DOHH2 (cell line): ENCODE data around the gene CAMKV.
"Not testable (repeated sequence)": the region's sequence is repeated elsewhere in the genome, so short reads cannot be mapped to it uniquely, and the experiment has no call there.

Experiments
- H3F3A ChIP-seq: fragments of 200-600 bp; sonication (generic), shearing (Covaris generic); 2 replicates; pipeline ENCODE4 v1.6.0; 2016; ENCODE audit warnings: antibody characterized with exemption, mild to moderate bottlenecking; ENCODE audit not compliant: control insufficient read depth, insufficient read depth
- H3K27ac ChIP-seq: fragments of 200-600 bp; sonication (generic); 2 replicates; pipeline ENCODE4 v1.5.1; 2014; ENCODE audit warnings: low read depth, mild to moderate bottlenecking, low read length, moderate library complexity
- H3K27me3 ChIP-seq: fragments of 200-600 bp; sonication (generic); 2 replicates; pipeline ENCODE4 v1.6.1; 2014; ENCODE audit warnings: mild to moderate bottlenecking, low read length, mixed read lengths; ENCODE audit not compliant: control insufficient read depth
- H3K36me3 ChIP-seq: fragments of 200-600 bp; sonication (generic); 2 replicates; pipeline ENCODE4 v1.6.1; 2014; ENCODE audit warnings: mild to moderate bottlenecking, low read length, moderate library complexity, mixed read lengths; ENCODE audit not compliant: control insufficient read depth
- H3K4me1 ChIP-seq: fragments of 200-600 bp; sonication (generic); 2 replicates; pipeline ENCODE4 v1.6.1; 2014; ENCODE audit warnings: mild to moderate bottlenecking, low read length, mixed read lengths; ENCODE audit not compliant: control insufficient read depth
- H3K4me2 ChIP-seq: fragments of 200-600 bp; sonication (generic); 2 replicates; pipeline ENCODE4 v1.6.0; 2014; ENCODE audit warnings: mild to moderate bottlenecking, low read length, moderate library complexity
- H3K4me3 ChIP-seq: fragments of 200-600 bp; sonication (generic); 2 replicates; pipeline ENCODE4 v1.5.1; 2014; ENCODE audit warnings: mild to moderate bottlenecking, low read length, mixed read lengths
- H3K79me2 ChIP-seq: fragments of 200-600 bp; sonication (generic); 2 replicates; pipeline ENCODE4 v1.6.1; 2014; ENCODE audit warnings: mild to moderate bottlenecking, low read length, mixed read lengths; ENCODE audit not compliant: control insufficient read depth
- H3K9me2 ChIP-seq: fragments of 200-600 bp; sonication (generic); replicated peaks from 2 replicates; pipeline ENCODE4 v1.6.1; 2014; ENCODE audit warnings: mild to moderate bottlenecking, low read length, mixed read lengths; ENCODE audit not compliant: control insufficient read depth
- H3K9me3 ChIP-seq: fragments of 200-600 bp; sonication (generic); 2 replicates; pipeline ENCODE4 v1.6.1; 2014; ENCODE audit warnings: antibody characterized with exemption, low read length, mixed read lengths; ENCODE audit not compliant: control insufficient read depth, insufficient read depth
- H4K20me1 ChIP-seq: fragments of 200-600 bp; sonication (generic); 2 replicates; pipeline ENCODE4 v1.6.0; 2014; ENCODE audit warnings: low read depth, mild to moderate bottlenecking, antibody characterized with exemption, low read length, moderate library complexity; ENCODE audit not compliant: control insufficient read depth, insufficient read depth
- CTCF ChIP-seq: fragments of 200-600 bp; sonication (generic); IDR thresholded peaks from one replicate; pipeline ENCODE4 v1.5.1; 2014; ENCODE audit warnings: antibody characterized with exemption, mild to moderate bottlenecking, low read depth, low read length; ENCODE audit not compliant: poor library complexity, severe bottlenecking
- EZH2phosphoT487 ChIP-seq: fragments of 200-600 bp; sonication (generic); IDR thresholded peaks from 2 replicates; pipeline ENCODE4 v1.6.1; 2017; ENCODE audit warnings: borderline replicate concordance, mild to moderate bottlenecking, antibody characterized with exemption, low read length, moderate library complexity, mixed read lengths

Gene CAMKV

DNA sequence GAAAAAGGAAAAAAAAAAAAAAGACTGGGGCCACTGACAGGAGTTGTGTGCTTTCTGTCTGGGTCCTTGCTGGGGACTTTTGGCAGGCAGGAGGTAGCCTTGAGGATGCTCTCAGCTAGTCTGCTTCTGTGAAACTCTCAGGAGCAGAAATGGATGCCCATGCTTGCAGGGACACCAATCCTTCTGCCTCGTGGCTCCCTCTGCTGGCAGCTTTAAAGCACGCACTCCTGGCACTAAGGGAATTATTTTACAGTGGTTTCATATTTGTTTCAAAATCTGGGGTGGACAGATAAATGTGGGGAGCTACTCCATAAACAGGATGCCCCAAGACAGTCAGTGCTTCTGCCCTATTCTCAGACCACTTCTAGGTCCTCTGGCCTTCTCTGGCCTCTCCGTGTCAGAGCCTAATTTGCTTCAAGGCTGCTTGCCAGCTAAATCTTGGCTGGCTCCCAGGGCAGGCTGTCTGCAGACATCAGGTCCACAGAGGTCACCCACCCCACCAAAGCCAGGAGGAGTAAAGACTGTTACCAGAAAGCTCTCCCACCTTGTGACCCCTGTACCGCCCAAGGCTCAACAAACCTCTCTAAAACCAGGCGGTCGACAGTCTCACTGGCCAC lies 30.4 kb downstream of the CAMKV start:
- H3K9me3 ChIP-seq = no peaks in the 10 kb centered on the region

DNA sequence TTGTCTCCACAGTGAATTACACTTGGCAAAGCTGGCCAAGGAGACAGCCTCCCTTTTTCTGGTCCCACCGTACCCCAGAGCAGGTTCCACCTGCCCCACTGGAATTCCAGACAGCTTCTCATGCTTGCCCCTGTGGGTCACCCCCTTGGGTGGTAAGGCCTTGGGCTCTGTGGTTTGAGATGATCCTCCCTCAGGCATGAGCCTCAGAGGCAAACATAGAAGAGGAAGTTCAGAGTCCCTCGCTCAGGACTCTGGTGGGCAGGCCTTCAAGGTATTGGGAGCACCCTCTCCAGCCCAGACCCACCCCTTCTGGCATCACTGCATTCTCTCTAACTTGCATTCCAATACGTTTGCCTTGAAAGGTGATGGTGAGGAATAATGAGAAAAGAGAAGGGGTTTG lies 38.4 kb downstream of the CAMKV start:
- Histone ChIP-seq H3K4me3 (no peak overlapping the region), H3K27ac (no peak overlapping the region), H3K36me3 (peaks cover 57% of the 10 kb centered on the region), H3K9me3 (no peaks in the 10 kb centered on the region), H3K9me2 (no peaks in the 10 kb centered on the region), H3K27me3 (no peaks in the 10 kb centered on the region), H3K4me1 (no peaks in the 10 kb centered on the region), H3K4me2 (no peak overlapping the region), H3F3A (0 out of 2 replicates have a peak, but pooled peaks cover 2% of the 10 kb centered on the region), H3K79me2 (no peaks in the 10 kb centered on the region), H4K20me1 (no peaks in the 10 kb centered on the region)
- TF ChIP-seq CTCF (no peak), EZH2phosphoT487 (no peak)

More for the DNA sequence above, 30.4 kb downstream of the CAMKV start:
- H3K27ac ChIP-seq = no peak overlapping the region
- no peaks in the 10 kb centered on the region for H3K9me2 ChIP-seq
- H3K4me3 ChIP-seq = no peak overlapping the region
- H3K79me2 ChIP-seq = no peaks in the 10 kb centered on the region
- no peaks in the 10 kb centered on the region for H3F3A ChIP-seq
- H4K20me1 ChIP-seq = no peaks in the 10 kb centered on the region
- TF ChIP-seq EZH2phosphoT487 (no peak), CTCF (peak; percentile 93)
- no peak overlapping the region for H3K4me2 ChIP-seq
- H3K4me1 ChIP-seq = peaks cover 15% of the 10 kb centered on the region
- H3K27me3 ChIP-seq = no peaks in the 10 kb centered on the region
- H3K36me3 ChIP-seq = peaks cover 71% of the 10 kb centered on the region

DNA sequence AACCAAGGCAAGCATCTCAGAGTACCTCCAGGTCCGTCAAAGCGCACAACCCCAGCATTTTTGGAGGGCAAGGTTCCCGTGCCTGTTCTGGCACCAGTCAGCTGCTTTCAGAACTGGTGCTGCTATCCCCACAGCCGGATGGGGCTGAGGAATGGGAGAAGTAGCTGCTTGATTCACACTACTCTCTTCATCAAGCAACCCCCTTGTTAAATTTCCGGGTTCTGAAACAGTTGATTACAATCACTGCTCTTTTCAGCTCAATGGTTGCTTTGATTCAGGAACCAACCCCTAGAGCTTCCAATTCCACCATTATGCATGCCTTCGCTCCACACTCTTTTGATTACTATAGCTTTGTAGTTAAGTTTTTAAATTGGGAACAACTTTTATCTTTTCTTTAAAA lies 43.7 kb downstream of the CAMKV start:
- H3K4me2 ChIP-seq = no peak overlapping the region
- H3K9me2 ChIP-seq = no peaks in the 10 kb centered on the region
- 0 out of 2 replicates have a peak, but pooled peaks cover 3% of the 10 kb centered on the region for H3F3A ChIP-seq
- no peaks in the 10 kb centered on the region for H3K9me3 ChIP-seq
- no peaks in the 10 kb centered on the region for H3K79me2 ChIP-seq
- H3K4me3 ChIP-seq = no peak overlapping the region
- H3K36me3 ChIP-seq = peaks cover 35% of the 10 kb centered on the region
- H3K27me3 ChIP-seq = no peaks in the 10 kb centered on the region
- no peaks in the 10 kb centered on the region for H4K20me1 ChIP-seq
- H3K4me1 ChIP-seq = peaks cover 8% of the 10 kb centered on the region
- H3K27ac ChIP-seq = no peak overlapping the region
- TF ChIP-seq EZH2phosphoT487 (no peak), CTCF (no peak)

DNA sequence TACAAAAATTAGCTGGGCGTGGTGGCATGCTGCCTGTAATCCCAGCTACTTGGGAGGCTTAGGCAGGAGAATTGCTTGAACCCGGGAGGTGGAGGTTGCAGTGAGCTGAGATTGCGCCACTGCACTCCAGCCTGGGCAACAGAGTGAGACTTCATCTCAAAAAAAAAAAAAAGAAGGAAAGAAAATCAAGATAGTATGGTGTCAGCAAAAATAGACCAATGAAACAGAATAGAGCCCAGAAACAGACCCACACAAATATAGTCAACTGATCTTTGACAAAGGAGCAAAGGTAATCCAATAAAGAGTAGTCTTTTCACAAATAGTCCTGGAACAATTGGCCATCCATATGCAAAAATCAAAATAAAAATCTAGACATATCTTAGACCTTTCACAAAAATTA lies 46.6 kb downstream of the CAMKV start:
- not testable (repeated sequence) for H3K4me1 ChIP-seq, H3K79me2 ChIP-seq, H3K4me3 ChIP-seq, H3K27me3 ChIP-seq, H3K4me2 ChIP-seq, H3K36me3 ChIP-seq, H4K20me1 ChIP-seq, H3K27ac ChIP-seq, H3K9me3 ChIP-seq, H3K9me2 ChIP-seq, H3F3A ChIP-seq
